GM12891 (cell line): ENCODE results near the gene ATAD5.

Experiments used
- PAX5 ChIP-seq: IDR thresholded peaks from 2 replicates; pipeline ENCODE4 v1.6.1; 2011; ENCODE audit warnings: low read length, moderate library complexity, mild to moderate bottlenecking; ENCODE audit not compliant: insufficient read depth, severe bottlenecking
- POLR2A ChIP-seq: IDR thresholded peaks from 2 replicates; pipeline ENCODE4 v1.6.1; 2011; ENCODE audit warnings: low read depth, low read length, control low read depth
- POLR2AphosphoS5 ChIP-seq: IDR thresholded peaks from 2 replicates; pipeline ENCODE4 v1.6.1; 2011; ENCODE audit warnings: low read depth, low read length, control low read depth
- POU2F2 ChIP-seq: IDR thresholded peaks from 2 replicates; pipeline ENCODE4 v1.6.1; 2011; ENCODE audit warnings: low read depth, mild to moderate bottlenecking, control low read depth, low read length, moderate library complexity
- TAF1 ChIP-seq: IDR thresholded peaks from 2 replicates; pipeline ENCODE4 v1.6.1; 2011; ENCODE audit warnings: low read depth, low read length, control low read depth

GRCh38 chr17:30831663-30832437, at the start of gene ATAD5:
- TF ChIP-seq POLR2A (peak; percentile 56; the same call in 1 of the 2 replicates), POLR2AphosphoS5 (peak; percentile 54), PAX5 (peak; percentile 86), TAF1 (no peak; the same call in 1 of the 2 replicates), POU2F2 (peak; percentile 72; the same call in 1 of the 2 replicates)
